HEK293 (cell line): ENCODE measurements around the gene C6orf163.

Experiments
- INSM2 ChIP-seq: fragments of 450-650 bp; formaldehyde crosslinking; IDR thresholded peaks from 2 replicates; pipeline ENCODE4 v1.5.1; 2016; ENCODE audit warnings: missing biosample characterization, missing genetic modification characterization
- PRDM4 ChIP-seq: fragments of 450-650 bp; formaldehyde crosslinking; IDR thresholded peaks from 2 replicates; pipeline ENCODE4 v1.5.1; 2017; ENCODE audit warnings: missing biosample characterization, missing genetic modification characterization
- SALL2 ChIP-seq: fragments of 450-650 bp; formaldehyde crosslinking; IDR thresholded peaks from 2 replicates; pipeline ENCODE4 v1.5.0; 2017; ENCODE audit warnings: missing biosample characterization, mild to moderate bottlenecking, missing genetic modification characterization, borderline replicate concordance
- ZBTB10 ChIP-seq: fragments of 450-650 bp; formaldehyde crosslinking; IDR thresholded peaks from 2 replicates; pipeline ENCODE4 v1.5.1; 2016; ENCODE audit warnings: missing biosample characterization, missing genetic modification characterization
- ZBTB44 ChIP-seq: fragments of 450-650 bp; IDR thresholded peaks from 2 replicates; pipeline ENCODE4 v1.5.1; 2018; ENCODE audit warnings: missing biosample characterization, mild to moderate bottlenecking, missing genetic modification characterization
- ZFP3 ChIP-seq: fragments of 450-650 bp; formaldehyde crosslinking; IDR thresholded peaks from 2 replicates; pipeline ENCODE4 v1.5.1; 2016; ENCODE audit warnings: low read depth, missing biosample characterization, missing genetic modification characterization
- ZNF148 ChIP-seq: fragments of 450-650 bp; formaldehyde crosslinking; IDR thresholded peaks from 2 replicates; pipeline ENCODE4 v1.5.0; 2017; ENCODE audit warnings: missing biosample characterization, missing genetic modification characterization, borderline replicate concordance
- ZNF157 ChIP-seq: fragments of 450-650 bp; formaldehyde crosslinking; IDR thresholded peaks from 2 replicates; pipeline ENCODE4 v1.5.1; 2016; ENCODE audit warnings: missing biosample characterization, missing genetic modification characterization
- ZNF221 ChIP-seq: fragments of 450-650 bp; formaldehyde crosslinking; IDR thresholded peaks from 2 replicates; pipeline ENCODE4 v1.5.1; 2017; ENCODE audit warnings: missing biosample characterization, missing genetic modification characterization, borderline replicate concordance
- ZNF26 ChIP-seq: fragments of 450-650 bp; formaldehyde crosslinking; IDR thresholded peaks from 2 replicates; pipeline ENCODE4 v1.5.1; 2016; ENCODE audit warnings: missing biosample characterization, missing genetic modification characterization
- ZNF292 ChIP-seq: fragments of 450-650 bp; formaldehyde crosslinking; IDR thresholded peaks from 2 replicates; pipeline ENCODE4 v1.5.1; 2016; ENCODE audit warnings: low read depth, missing biosample characterization, missing genetic modification characterization, borderline replicate concordance
- ZNF324 ChIP-seq: fragments of 450-650 bp; formaldehyde crosslinking; IDR thresholded peaks from 2 replicates; pipeline ENCODE4 v1.5.1; 2016; ENCODE audit warnings: missing biosample characterization, missing genetic modification characterization
- ZNF335 ChIP-seq: fragments of 450-650 bp; formaldehyde crosslinking; conservative IDR thresholded peaks from 2 replicates; pipeline ENCODE4 v1.5.1; 2016; ENCODE audit warnings: missing biosample characterization, missing genetic modification characterization
- ZNF513 ChIP-seq: fragments of 450-650 bp; IDR thresholded peaks from 2 replicates; pipeline ENCODE4 v1.5.1; 2018; ENCODE audit warnings: missing biosample characterization, missing genetic modification characterization
- ZNF555 ChIP-seq: fragments of 450-650 bp; formaldehyde crosslinking; conservative IDR thresholded peaks from 2 replicates; pipeline ENCODE4 v1.5.1; 2017; ENCODE audit warnings: missing biosample characterization, mild to moderate bottlenecking, missing genetic modification characterization, inconsistent platforms
- ZNF624 ChIP-seq: fragments of 450-650 bp; formaldehyde crosslinking; IDR thresholded peaks from 2 replicates; pipeline ENCODE4 v1.5.1; 2017; ENCODE audit warnings: missing biosample characterization, missing genetic modification characterization

C6orf163 gene

GRCh38 chr6:87322304-87323212 is 22.1 kb upstream of the C6orf163 start, which contains the start of gene SMIM8 (continued):
- TF ChIP-seq ZNF292 (tag by site-specific recombination) = no peak
- peak; percentile 98 for TF ChIP-seq ZBTB10 (tag by site-specific recombination)
- TF ChIP-seq ZNF157 (tag by site-specific recombination) = no peak
- TF ChIP-seq PRDM4 (tag by site-specific recombination) = peak; percentile 52
- no peak for TF ChIP-seq ZFP3 (tag by site-specific recombination)
- TF ChIP-seq ZNF624 (tag by site-specific recombination) = 0 out of 2 replicates have a peak, but pooled peaks have one; percentile 12
- 0 out of 2 replicates have a peak, but pooled peaks have one; percentile 19 for TF ChIP-seq INSM2 (tag by site-specific recombination)
- 0 out of 2 replicates have a peak, but pooled peaks have one; percentile 77 for TF ChIP-seq ZNF221 (tag by site-specific recombination)
- TF ChIP-seq ZNF555 (tag by site-specific recombination) = no peak
- peak; percentile 88 for TF ChIP-seq ZNF335
- TF ChIP-seq ZBTB44 (tag by site-specific recombination) = peak; percentile 69; the same call in 1 of the 2 replicates
- TF ChIP-seq ZNF513 (tag by site-specific recombination) = no peak
- TF ChIP-seq SALL2 (tag by site-specific recombination) = no peak
- peak; percentile 85 for TF ChIP-seq ZNF324 (tag by site-specific recombination)
- TF ChIP-seq ZNF148 = no peak; the same call in 1 of the 2 replicates
- TF ChIP-seq ZNF26 (tag by site-specific recombination) = no peak
